BJ (cell line): ENCODE results near the gene UNC45A. TPM values are rescaled to one million over a fixed set of nuclear protein-coding genes. Genes with fewer than 3 reads are reported as not detected.

ENCODE experiments used
- CTCF ChIA-PET: fragments of 350-600 bp; formaldehyde crosslinking; extraction: SDS; loops from one replicate; lab custom pipeline; 2021; ENCODE audit warnings: antibody characterized with exemption, inconsistent platforms; lab: Yijun Ruan, JAX
- POLR2A ChIA-PET: fragments of 300-600 bp; sonication (Branson Sonifier 250); formaldehyde crosslinking; extraction: SDS; loops from one replicate; lab custom pipeline; 2021; ENCODE audit warnings: antibody characterized with exemption; lab: Charles Lee
- DNase-seq: peaks from one replicate; pipeline ENCODE4 v3.0.0-alpha.2; 2011; ENCODE audit warnings: low read depth
- H3K27me3 ChIP-seq: 2 replicates; pipeline ENCODE4 v1.6.0; 2011; ENCODE audit warnings: low read length; ENCODE audit not compliant: control insufficient read depth, insufficient read depth
- H3K36me3 ChIP-seq: 2 replicates; pipeline ENCODE4 v1.5.1; 2011; ENCODE audit warnings: low read length; ENCODE audit not compliant: control insufficient read depth, insufficient read depth
- H3K4me3 ChIP-seq: 2 replicates; pipeline ENCODE4 v1.5.1; 2011; ENCODE audit warnings: low read depth, mild to moderate bottlenecking, control low read depth, low read length
- CTCF ChIP-seq: IDR thresholded peaks from 2 replicates; pipeline ENCODE4 v1.5.1; 2011; ENCODE audit warnings: low read depth, mild to moderate bottlenecking, control low read depth, inconsistent platforms, low read length, moderate library complexity; ENCODE audit not compliant: insufficient read depth
- polyA plus RNA-seq: library from polyadenylated mRNA; depleted of rRNA; stranded (reverse); fragments of >200 nt; gene quantifications from 2 replicates; pipeline ENCODE4 v1.2.3, GENCODE V29; 2011

The UNC45A gene
- polyA plus RNA-seq, 1 experiment: 93.8 TPM

DNA sequence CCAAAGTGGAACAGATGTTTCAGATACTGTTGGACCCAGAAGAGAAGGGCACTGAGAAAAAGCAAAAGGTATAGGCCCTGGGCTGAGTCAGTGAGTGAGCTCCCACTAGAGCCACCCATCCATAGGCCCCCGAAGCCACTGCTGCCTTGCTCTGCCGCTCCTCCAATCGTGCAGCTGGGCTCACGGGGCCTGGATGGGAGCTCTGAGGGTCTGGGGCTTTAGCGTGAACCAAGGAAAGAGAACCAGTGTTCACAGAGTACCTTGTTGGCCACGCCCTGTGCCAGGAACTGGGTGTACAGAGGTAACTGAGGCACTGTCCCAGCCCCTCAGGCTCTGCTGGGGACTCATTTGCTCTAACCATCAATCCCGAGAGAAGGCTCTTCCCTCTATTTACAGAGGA is 4.7 kb downstream of the UNC45A start:
- Histone ChIP-seq H3K4me3 (no peak overlapping the region), H3K36me3 (peaks cover 38% of the 10 kb centered on the region), H3K27me3 (no peaks in the 10 kb centered on the region)
- CTCF ChIA-PET: interaction anchor here (0.6 to 0.8 kb wide), 2 partner anchors 37 to 286 kb away, joined by 3 read pairs; no protein-coding TSS in a partner anchor
- POLR2A ChIA-PET: no interaction called here
- no peak for TF ChIP-seq CTCF
- DNase-seq: no peak

- TF ChIP-seq CTCF: no peak
- ChIA-PET CTCF (interaction anchor here (10.2 kb wide), 1 partner anchor 7 kb away, joined by 87 read pairs; the partner anchor contains the start of genes HDDC3 and UNC45A), POLR2A (no interaction called here)
- Histone ChIP-seq H3K27me3 (no peaks in the 10 kb centered on the region), H3K4me3 (no peak overlapping the region), H3K36me3 (peaks cover 42% of the 10 kb centered on the region)
- DNase-seq: no peak
These were observed 6.0 kb downstream of the UNC45A start for GRCh38 chr15:90941038-90941437.

DNA sequence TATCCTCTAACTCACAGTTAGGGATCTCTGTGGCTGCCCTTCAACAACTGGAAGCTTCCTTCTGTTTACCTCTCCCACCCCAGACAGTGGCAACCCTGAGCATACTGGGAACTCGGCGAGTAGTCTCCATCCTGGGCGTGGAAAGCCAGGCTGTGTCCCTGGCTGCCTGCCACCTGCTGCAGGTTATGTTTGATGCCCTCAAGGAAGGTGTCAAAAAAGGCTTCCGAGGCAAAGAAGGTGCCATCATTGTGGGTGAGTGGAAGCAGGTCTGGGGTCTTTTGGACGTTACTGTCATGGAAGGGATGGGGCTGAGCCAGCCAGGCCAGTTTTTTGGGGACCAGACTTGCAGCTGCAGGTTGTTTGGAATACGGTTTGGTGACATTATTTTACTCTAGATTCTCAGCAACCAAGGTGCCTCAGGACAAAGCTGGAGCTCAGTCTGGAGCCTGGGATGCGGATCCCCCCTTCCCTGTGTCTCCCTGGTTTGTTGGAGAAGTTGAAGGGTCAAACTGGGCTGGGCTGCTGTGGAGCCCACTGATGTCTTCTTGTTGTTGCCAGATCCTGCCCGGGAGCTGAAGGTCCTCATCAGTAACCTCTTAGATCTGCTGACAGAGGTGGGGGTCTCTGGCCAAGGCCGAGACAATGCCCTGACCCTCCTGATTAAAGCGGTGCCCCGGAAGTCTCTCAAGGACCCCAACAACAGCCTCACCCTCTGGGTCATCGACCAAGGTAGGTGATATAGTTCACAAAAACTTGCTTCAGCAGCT is 7.5 kb downstream of the UNC45A start:
- Histone ChIP-seq H3K36me3 (peaks cover 49% of the 10 kb centered on the region), H3K27me3 (no peaks in the 10 kb centered on the region), H3K4me3 (no peak overlapping the region)
- ChIA-PET POLR2A (no interaction called here), CTCF (interaction anchor here (1.3 to 10.2 kb wide), 4 partner anchors 9 to 90 kb away, joined by 3 to 87 read pairs (median 7); partner anchors contain the start of genes HDDC3, RCCD1 and UNC45A)
- no peak for DNase-seq
- TF ChIP-seq CTCF: no peak

- POLR2A ChIA-PET: no interaction called here
- no peak for DNase-seq
- peaks cover 54% of the 10 kb centered on the region for H3K36me3 ChIP-seq
These were observed 10.0 kb downstream of the UNC45A start for GRCh38 chr15:90945091-90945490.

More at GRCh38 chr15:90945091-90945490, 10.0 kb downstream of the UNC45A start:
- CTCF ChIA-PET: interaction anchor here (4.5 to 10.2 kb wide), 2 partner anchors 12 kb away, joined by 25 to 87 read pairs; partner anchors contain the start of genes HDDC3 and UNC45A
- Histone ChIP-seq H3K27me3 (no peaks in the 10 kb centered on the region), H3K4me3 (no peak overlapping the region)
- no peak for TF ChIP-seq CTCF
